ENCODE data around the gene MCAM. TPM values are rescaled to one million over a fixed set of nuclear protein-coding genes. Genes with fewer than 3 reads are reported as not detected.

The MCAM gene
- total and polyA plus RNA-seq, 10 of the 15 experiments (the other 5 are each of a cell fraction or from before 2014, with no cell fraction given) = 3.1 to 19.7 (median 9.3) TPM

DNA sequence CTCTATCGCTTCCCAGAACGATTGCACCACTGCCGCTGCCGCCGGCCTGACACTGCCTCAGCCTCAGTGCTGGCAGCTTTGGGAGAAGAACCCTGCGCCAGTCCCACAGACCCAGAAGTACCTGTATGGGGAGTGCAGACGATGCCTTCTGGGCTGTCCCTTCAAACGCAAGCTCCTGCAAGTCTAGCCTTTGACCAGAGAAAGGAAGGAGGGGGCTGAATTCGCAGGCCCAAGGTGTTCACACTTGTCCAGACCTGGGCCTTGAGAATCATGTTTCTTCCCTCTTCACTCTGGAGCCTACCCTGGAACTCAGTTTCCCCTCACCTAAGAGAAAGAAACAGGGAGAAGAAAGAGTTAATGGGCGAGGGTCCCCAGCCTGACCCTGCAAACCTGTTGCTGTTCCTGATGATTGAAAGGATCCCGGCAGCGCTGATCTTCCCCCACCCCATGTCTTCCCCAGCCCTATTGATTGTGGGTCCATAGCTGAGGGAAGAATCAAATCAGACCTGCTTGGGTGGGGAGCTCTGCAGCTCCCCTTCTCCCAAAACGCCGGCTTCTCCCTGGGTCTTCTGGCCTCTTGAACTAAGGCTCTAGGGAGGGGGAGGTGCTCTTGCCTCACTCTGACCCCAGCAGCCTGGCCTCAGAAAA lies 786 bp upstream of the MCAM start:
- SMC1A ChIA-PET (ENCODE audit: uncharacterized antibody, unreplicated experiment) = interaction anchor here (1.0 to 3.5 kb wide), 2 partner anchors 20 to 34 kb away, joined by 3 to 14 read pairs; no protein-coding TSS in a partner anchor

More for the DNA sequence above, 786 bp upstream of the MCAM start:
- ATAC-seq (no peak), FAIRE-seq (no peak), DNase-seq (ENCODE audit: low read depth, low spot score) (no peak)
- in situ Hi-C loops (cut with MboI) = no loop called here
- Histone ChIP-seq H3K36me3 (ENCODE audit: control insufficient read depth in 2 of 2, insufficient read depth in 2 of 2, low read length in 1 of 2) (no peaks in the 10 kb centered on the region), H3K27me3 (replicated peaks in 1 of 2; ENCODE audit: control insufficient read depth in 2 of 2, insufficient read depth in 2 of 2, low read length in 1 of 2) (peaks cover 1 to 15% of the 10 kb centered on the region in 2 experiments; a peak in 3 of 4 replicates), H3K4me2 (ENCODE audit: control insufficient read depth, insufficient read depth) (peak overlapping the region; percentile 44; the same call in 1 of the 2 replicates), H3K79me2 (ENCODE audit: control insufficient read depth, insufficient read depth, low read length) (no peaks in the 10 kb centered on the region), H3K9me3 (replicated peaks; ENCODE audit: control insufficient read depth, insufficient read depth, low read length) (no peaks in the 10 kb centered on the region), H3K9ac (ENCODE audit: control insufficient read depth, insufficient read depth, low read length) (no peak overlapping the region), H3K4me3 (no peak overlapping the region), H3K27ac (ENCODE audit: control insufficient read depth, insufficient read depth) (no peak overlapping the region), H2AFZ (ENCODE audit: control insufficient read depth, low read depth, low read length) (0 out of 2 replicates have a peak overlapping the region, but pooled peaks have one; percentile 15), H4K20me1 (ENCODE audit: control insufficient read depth, insufficient read depth) (no peaks in the 10 kb centered on the region), H3K4me1 (ENCODE audit: control insufficient read depth, insufficient read depth, low read length) (peaks cover 46% of the 10 kb centered on the region)
- no TSS peak for BruUV-seq (replicated peaks)
- 67% methylated on average over 13 of the region's 14 CpGs for WGBS (ENCODE audit: insufficient coverage, insufficient replicate concordance, low lambda C conversion rate, missing lambda C conversion rate)
- TF ChIP-seq TCF12 (IDR thresholded peaks at IDR 0.05; ENCODE audit: low read depth, low read length) = no peak
- no peak for TF ChIP-seq CBX5 (IDR thresholded peaks at IDR 0.05; ENCODE audit: low read depth)
- no peak for TF ChIP-seq ZNF384 (IDR thresholded peaks at IDR 0.05; ENCODE audit: borderline replicate concordance, low read depth, low read length)
- no peak for TF ChIP-seq STAT3 (IDR thresholded peaks at IDR 0.05; ENCODE audit: low read depth, low read length)
- TF ChIP-seq CREB1 (IDR thresholded peaks at IDR 0.05; ENCODE audit: low read depth) = no peak
- no peak for TF ChIP-seq HDAC6 (IDR thresholded peaks at IDR 0.05; ENCODE audit: unreplicated experiment)
- TF ChIP-seq SMC3 (IDR thresholded peaks at IDR 0.05; ENCODE audit: borderline replicate concordance, low read length) = no peak
- no peak for TF ChIP-seq RCOR1 (conservative IDR thresholded peaks at IDR 0.05; ENCODE audit: low read depth, low read length)
- CTCF ChIA-PET = interaction anchor here (0.7 to 1.3 kb wide), 6 partner anchors 8 to 149 kb away, joined by 3 to 5 read pairs (median 3); partner anchors contain the start of gene NLRX1
- intact Hi-C loops (cut with micrococcal nuclease; ENCODE audit: unreplicated experiment) = no loop called here
- POLR2A ChIA-PET = interaction anchor here (0.6 to 1.7 kb wide), 6 partner anchors 17 to 112 kb away, joined by 3 to 7 read pairs (median 4); partner anchors contain the start of genes CBL and RNF26
- RAD21 ChIA-PET (ENCODE audit: unreplicated experiment) = interaction anchor here (0.5 to 0.6 kb wide), 3 partner anchors 21 to 250 kb away, joined by 3 read pairs; partner anchors contain the start of gene VPS11

Data from GM12878 (cell line).